Mesodermal cell (in vitro differentiated cells): ENCODE data around the gene PDIA3.

ENCODE experiments used
- H3K27ac ChIP-seq: 2 replicates; pipeline ENCODE4 v1.7.0; 2013; ENCODE audit warnings: mild to moderate bottlenecking, low read depth, low read length, moderate library complexity; ENCODE audit not compliant: severe bottlenecking
- H3K36me3 ChIP-seq: 2 replicates; pipeline ENCODE4 v1.7.1; 2013; ENCODE audit warnings: mild to moderate bottlenecking, low read length, moderate library complexity; ENCODE audit not compliant: control insufficient read depth, insufficient read depth
- H3K4me1 ChIP-seq: one replicate; pipeline ENCODE4 v1.7.1; 2013; ENCODE audit warnings: mild to moderate bottlenecking, low read length; ENCODE audit not compliant: insufficient read depth, control insufficient read depth, poor library complexity, severe bottlenecking
- H3K4me3 ChIP-seq: 2 replicates; pipeline ENCODE4 v1.7.0; 2013; ENCODE audit warnings: low read length, control low read depth, mild to moderate bottlenecking; ENCODE audit not compliant: insufficient read depth, poor library complexity, severe bottlenecking; ENCODE audit errors: extremely low read depth
- H3K9me3 ChIP-seq: 2 replicates; pipeline ENCODE4 v1.7.1; 2013; ENCODE audit warnings: mild to moderate bottlenecking, low read length, moderate library complexity; ENCODE audit not compliant: control insufficient read depth
- WGBS, 2 experiments: methylation state at CpG; one replicate each; pipeline ENCODE4 v1.1.5; 2013; ENCODE audit warnings: missing lambda C conversion rate in 2 of 2; ENCODE audit not compliant: insufficient coverage in 2 of 2; 5-methylcytosine and 5-hydroxymethylcytosine counted together

The PDIA3 gene

DNA sequence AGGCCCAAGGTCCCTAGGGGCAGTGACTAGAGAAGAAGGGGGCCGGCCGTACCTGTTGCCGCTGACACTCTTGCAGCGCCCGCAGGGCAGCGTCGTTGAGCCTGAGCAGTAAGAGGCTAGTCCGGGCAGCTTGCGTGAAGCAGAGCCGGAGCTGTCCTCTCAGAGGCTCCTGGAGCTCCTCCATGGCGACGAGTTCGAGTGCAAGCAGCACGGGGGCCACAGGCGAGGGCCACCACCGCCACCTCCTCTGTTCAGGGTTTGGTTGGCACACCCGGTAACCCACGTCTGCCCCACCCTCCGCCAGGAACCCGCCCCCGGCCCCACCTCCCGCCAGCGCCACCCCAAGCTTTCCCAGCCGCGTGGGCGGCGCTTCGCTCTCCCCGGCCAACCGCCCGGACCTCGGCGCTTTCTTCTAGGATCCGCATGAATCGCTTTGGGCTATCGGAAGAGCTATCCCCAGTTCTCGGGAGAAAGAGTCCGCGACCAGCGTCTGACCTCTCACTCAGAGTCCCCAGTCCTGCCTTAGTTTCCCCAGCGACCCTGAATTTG lies 30.6 kb downstream of the PDIA3 start, which contains the start of gene ELL3:
Gene ELL3 (minus strand): TSS at position 249 of the 549 bp plus-strand sequence. CDS start 65 bp downstream, at position 184.
- Histone ChIP-seq H3K4me3 (peak within 1 kb of the TSS; percentile 46), H3K27ac (no peak within 1 kb of the TSS)
- WGBS, 2 experiments: 1% methylated on average over 32 to 33 of the region's 41 CpGs

DNA sequence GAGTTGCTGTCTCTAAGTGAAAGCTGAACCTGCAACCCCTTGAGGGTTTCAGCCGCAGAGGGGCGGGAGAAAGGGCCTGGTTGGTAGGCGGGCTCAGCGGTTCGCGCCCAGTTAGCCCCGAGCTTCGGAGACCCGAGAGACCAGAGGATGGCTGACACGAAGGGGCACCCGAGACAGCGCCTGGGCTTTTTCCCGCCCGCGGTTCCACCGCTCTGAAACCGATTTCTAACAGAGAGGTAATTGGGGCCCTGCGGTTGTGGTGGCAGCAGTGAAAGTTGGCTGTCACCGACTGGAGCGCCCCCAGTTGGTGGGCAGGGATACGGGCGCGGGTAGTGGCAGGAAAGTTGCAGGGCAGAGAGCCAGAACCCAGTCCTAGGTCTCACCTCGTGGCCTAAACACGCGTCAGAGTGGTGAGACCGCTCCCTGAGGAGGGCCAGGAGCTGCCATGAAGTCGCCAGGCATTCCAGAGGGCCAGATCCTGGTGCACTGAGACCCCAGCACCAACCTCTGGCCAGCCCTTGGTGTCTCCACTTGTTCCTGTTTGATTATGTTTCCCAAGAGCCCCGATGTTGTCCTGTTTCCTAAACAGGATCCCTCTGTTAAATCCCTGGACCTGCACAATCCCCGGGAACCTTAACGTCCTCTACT lies 31.2 kb downstream of the PDIA3 start:
- H3K4me1 ChIP-seq: no peaks in the 10 kb centered on the region
- WGBS, 2 experiments: 3 to 8% methylated on average over 11 to 31 of the region's 31 CpGs
- peaks cover 19% of the 10 kb centered on the region for H3K36me3 ChIP-seq
- no peak overlapping the region for H3K27ac ChIP-seq
- peak overlapping the region; percentile 46 for H3K4me3 ChIP-seq
- H3K9me3 ChIP-seq: no peaks in the 10 kb centered on the region

More for the DNA sequence above, 30.6 kb downstream of the PDIA3 start, which contains the start of gene ELL3:
- no peaks in the 10 kb centered on the region for H3K4me1 ChIP-seq
- H3K9me3 ChIP-seq: no peaks in the 10 kb centered on the region
- H3K36me3 ChIP-seq: peaks cover 25% of the 10 kb centered on the region

DNA sequence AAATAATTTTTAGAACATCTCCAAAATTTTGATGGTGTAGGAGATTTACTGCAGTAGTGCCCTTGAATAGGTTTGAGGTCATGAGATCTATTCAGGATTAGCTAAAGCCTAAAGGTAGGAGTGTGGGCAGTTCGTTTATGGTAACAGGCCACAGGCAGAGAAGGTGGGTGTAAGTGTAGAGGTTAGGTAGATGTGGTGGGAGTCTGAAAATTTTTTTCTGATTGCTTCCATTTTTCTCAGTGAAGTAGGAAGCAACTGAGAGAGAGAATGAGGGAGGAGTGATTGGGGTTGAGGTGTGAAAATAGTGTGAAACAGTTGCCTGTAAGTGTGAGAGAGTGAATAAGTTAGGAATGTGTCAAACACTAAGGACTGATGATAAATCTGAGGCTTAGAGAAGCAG lies 32.8 kb downstream of the PDIA3 start:
- 73 to 86% methylated on average over 1 of the region's 1 CpG for WGBS, 2 experiments
- Histone ChIP-seq H3K27ac (no peak overlapping the region), H3K4me1 (no peaks in the 10 kb centered on the region), H3K4me3 (no peak overlapping the region), H3K9me3 (no peaks in the 10 kb centered on the region), H3K36me3 (peaks cover 3% of the 10 kb centered on the region)

- Histone ChIP-seq H3K4me1 (peaks cover 10% of the 10 kb centered on the region), H3K36me3 (peaks cover 17% of the 10 kb centered on the region), H3K4me3 (no peak overlapping the region), H3K27ac (no peak overlapping the region), H3K9me3 (no peaks in the 10 kb centered on the region)
- WGBS, 2 experiments: 92 to 100% methylated on average over 1 to 2 of the region's 3 CpGs
Observed at GRCh38 chr15:43789409-43789808, 43.2 kb downstream of the PDIA3 start.

GRCh38 chr15:43791993-43792760 lies 45.9 kb downstream of the PDIA3 start, which contains the start of gene SERF2:
TSS of gene SERF2 (plus strand) at chr15:43792320. CDS start at chr15:43792377, 57 bp downstream.
- Histone ChIP-seq H3K27ac (peak within 1 kb of the TSS; percentile 97), H3K4me3 (peak within 1 kb of the TSS; percentile 100), H3K4me1 (peaks cover 38% of the 10 kb centered on the region), H3K36me3 (peaks cover 43% of the 10 kb centered on the region), H3K9me3 (no peaks in the 10 kb centered on the region)
- WGBS, 2 experiments: 0% methylated on average over 38 to 59 of the region's 66 CpGs

- Histone ChIP-seq H3K4me1 (peaks cover 40% of the 10 kb centered on the region), H3K4me3 (peak overlapping the region; percentile 100), H3K9me3 (no peaks in the 10 kb centered on the region), H3K36me3 (peaks cover 50% of the 10 kb centered on the region), H3K27ac (peak overlapping the region; percentile 97)
- WGBS, 2 experiments: 7 to 18% methylated on average over 15 to 22 of the region's 33 CpGs
Observed at GRCh38 chr15:43792761-43793476, 46.7 kb downstream of the PDIA3 start.

DNA sequence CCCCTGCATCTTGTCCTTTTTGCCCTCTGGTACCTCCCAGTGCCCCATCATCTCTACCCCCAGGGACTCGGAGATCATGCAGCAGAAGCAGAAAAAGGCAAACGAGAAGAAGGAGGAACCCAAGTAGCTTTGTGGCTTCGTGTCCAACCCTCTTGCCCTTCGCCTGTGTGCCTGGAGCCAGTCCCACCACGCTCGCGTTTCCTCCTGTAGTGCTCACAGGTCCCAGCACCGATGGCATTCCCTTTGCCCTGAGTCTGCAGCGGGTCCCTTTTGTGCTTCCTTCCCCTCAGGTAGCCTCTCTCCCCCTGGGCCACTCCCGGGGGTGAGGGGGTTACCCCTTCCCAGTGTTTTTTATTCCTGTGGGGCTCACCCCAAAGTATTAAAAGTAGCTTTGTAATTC lies 47.4 kb downstream of the PDIA3 start:
- Histone ChIP-seq H3K9me3 (no peaks in the 10 kb centered on the region), H3K4me3 (peak overlapping the region; percentile 100), H3K4me1 (peaks cover 40% of the 10 kb centered on the region), H3K27ac (peak overlapping the region; percentile 73), H3K36me3 (peaks cover 55% of the 10 kb centered on the region)
- 91 to 99% methylated on average over 8 to 9 of the region's 10 CpGs for WGBS, 2 experiments

GRCh38 chr15:43794269-43795037 lies 48.2 kb downstream of the PDIA3 start:
- 90% methylated on average over 3 to 7 of the region's 9 CpGs for WGBS, 2 experiments
- Histone ChIP-seq H3K4me3 (peak overlapping the region; percentile 100), H3K4me1 (peaks cover 40% of the 10 kb centered on the region), H3K27ac (peak overlapping the region; percentile 73), H3K36me3 (peaks cover 63% of the 10 kb centered on the region), H3K9me3 (no peaks in the 10 kb centered on the region)

- Histone ChIP-seq H3K27ac (peak overlapping the region; percentile 73), H3K4me3 (no peak overlapping the region), H3K36me3 (peaks cover 70% of the 10 kb centered on the region), H3K4me1 (peaks cover 40% of the 10 kb centered on the region), H3K9me3 (peaks cover 6% of the 10 kb centered on the region)
- 100% methylated on average over 1 of the region's 2 CpGs for WGBS, 2 experiments
Observed at GRCh38 chr15:43795197-43795596, 49.0 kb downstream of the PDIA3 start.

- Histone ChIP-seq H3K4me3 (no peak overlapping the region), H3K36me3 (peaks cover 71% of the 10 kb centered on the region), H3K27ac (no peak overlapping the region), H3K4me1 (peaks cover 40% of the 10 kb centered on the region), H3K9me3 (peaks cover 6% of the 10 kb centered on the region)
Observed at GRCh38 chr15:43795997-43796396, 49.8 kb downstream of the PDIA3 start.
